Loucy (cell line): Measurements from ENCODE around the gene ADAT3.

Source experiments
- H2AFZ ChIP-seq: fragments of 200-600 bp; sonication (generic); 2 replicates; pipeline ENCODE4 v1.6.0; 2016; ENCODE audit warnings: antibody characterized with exemption, mild to moderate bottlenecking, low read length, moderate library complexity
- H3F3A ChIP-seq: fragments of 200-600 bp; 2 replicates; pipeline ENCODE4 v1.6.0; 2016; ENCODE audit warnings: antibody characterized with exemption, low read depth, mild to moderate bottlenecking
- H3K27me3 ChIP-seq: fragments of 200-600 bp; sonication (generic); 2 replicates; pipeline ENCODE4 v1.6.1; 2014; ENCODE audit warnings: low read length, mild to moderate bottlenecking; ENCODE audit not compliant: insufficient read depth, poor library complexity, severe bottlenecking
- H3K36me3 ChIP-seq: fragments of 200-600 bp; sonication (generic); 2 replicates; pipeline ENCODE4 v1.6.1; 2016; ENCODE audit warnings: low read length; ENCODE audit not compliant: insufficient read depth
- H3K4me1 ChIP-seq: fragments of 200-600 bp; sonication (generic); 2 replicates; pipeline ENCODE4 v1.5.1; 2014; ENCODE audit warnings: low read length, mild to moderate bottlenecking; ENCODE audit not compliant: insufficient read depth, poor library complexity, severe bottlenecking
- H3K4me2 ChIP-seq: fragments of 200-600 bp; sonication (generic); 2 replicates; pipeline ENCODE4 v1.6.0; 2014; ENCODE audit warnings: antibody characterized with exemption, low read length, low read depth, mild to moderate bottlenecking; ENCODE audit not compliant: poor library complexity, severe bottlenecking
- H3K4me3 ChIP-seq: fragments of 200-600 bp; sonication (generic); 2 replicates; pipeline ENCODE4 v1.5.1; 2014; ENCODE audit warnings: low read length, mild to moderate bottlenecking, mixed read lengths; ENCODE audit not compliant: poor library complexity, severe bottlenecking
- H3K79me2 ChIP-seq: fragments of 200-600 bp; sonication (generic); 2 replicates; pipeline ENCODE4 v1.6.1; 2014; ENCODE audit warnings: low read length; ENCODE audit not compliant: insufficient read depth
- H3K9ac ChIP-seq: fragments of 200-600 bp; sonication (generic); 2 replicates; pipeline ENCODE4 v1.6.0; 2014; ENCODE audit warnings: mild to moderate bottlenecking, low read depth, low read length, moderate library complexity; ENCODE audit not compliant: poor library complexity, severe bottlenecking
- H3K9me2 ChIP-seq: fragments of 200-600 bp; sonication (generic); replicated peaks from 2 replicates; pipeline ENCODE4 v1.6.1; 2016; ENCODE audit warnings: low read depth, low read length, mixed read lengths
- H3K9me3 ChIP-seq: fragments of 200-600 bp; sonication (generic); 2 replicates; pipeline ENCODE4 v1.6.1; 2014; ENCODE audit warnings: mild to moderate bottlenecking, antibody characterized with exemption, low read length, low read depth; ENCODE audit not compliant: insufficient read depth
- H4K20me1 ChIP-seq: fragments of 200-600 bp; sonication (generic); 2 replicates; pipeline ENCODE4 v1.6.0; 2014; ENCODE audit warnings: antibody characterized with exemption, low read length, mild to moderate bottlenecking; ENCODE audit not compliant: insufficient read depth, poor library complexity, severe bottlenecking
- CTCF ChIP-seq: fragments of 200-600 bp; sonication (generic); conservative IDR thresholded peaks from 2 replicates; pipeline ENCODE4 v1.5.1; 2014; ENCODE audit warnings: mild to moderate bottlenecking, antibody characterized with exemption, low read length
- EZH2phosphoT487 ChIP-seq: fragments of 200-600 bp; IDR thresholded peaks from 2 replicates; pipeline ENCODE4 v1.6.1; 2018; ENCODE audit warnings: antibody characterized with exemption, mild to moderate bottlenecking, moderate library complexity, borderline replicate concordance

ADAT3 gene

GRCh38 chr19:1868971-1869370 is 36.2 kb upstream of the ADAT3 start:
- Histone ChIP-seq H2AFZ (no peak overlapping the region), H3K4me2 (no peak overlapping the region), H3K9ac (no peak overlapping the region), H3K9me3 (no peaks in the 10 kb centered on the region), H3K36me3 (no peaks in the 10 kb centered on the region), H4K20me1 (peaks cover 14% of the 10 kb centered on the region), H3K4me1 (peaks cover 8% of the 10 kb centered on the region), H3K79me2 (peaks cover 47% of the 10 kb centered on the region), H3F3A (no peaks in the 10 kb centered on the region), H3K27me3 (no peaks in the 10 kb centered on the region), H3K9me2 (no peaks in the 10 kb centered on the region), H3K4me3 (no peak overlapping the region)
- no peak for TF ChIP-seq EZH2phosphoT487
- no peak for TF ChIP-seq CTCF

- no peak overlapping the region for H2AFZ ChIP-seq
- H3K27me3 ChIP-seq = no peaks in the 10 kb centered on the region
- no peaks in the 10 kb centered on the region for H3F3A ChIP-seq
- no peaks in the 10 kb centered on the region for H3K9me2 ChIP-seq
- no peaks in the 10 kb centered on the region for H3K36me3 ChIP-seq
- H4K20me1 ChIP-seq = peaks cover 31% of the 10 kb centered on the region
- no peak overlapping the region for H3K9ac ChIP-seq
- TF ChIP-seq CTCF = no peak
- TF ChIP-seq EZH2phosphoT487 = no peak
- peaks cover 56% of the 10 kb centered on the region for H3K79me2 ChIP-seq
- no peak overlapping the region for H3K4me2 ChIP-seq
- H3K9me3 ChIP-seq = no peaks in the 10 kb centered on the region
- H3K4me3 ChIP-seq = no peak overlapping the region
- peaks cover 18% of the 10 kb centered on the region for H3K4me1 ChIP-seq
Observed at GRCh38 chr19:1871140-1871597, 34.0 kb upstream of the ADAT3 start.

- Histone ChIP-seq H3K4me3 (no peak overlapping the region), H3F3A (no peaks in the 10 kb centered on the region), H3K79me2 (peaks cover 56% of the 10 kb centered on the region), H4K20me1 (peaks cover 31% of the 10 kb centered on the region), H3K9me2 (no peaks in the 10 kb centered on the region), H3K9me3 (no peaks in the 10 kb centered on the region), H3K4me2 (no peak overlapping the region), H3K4me1 (peaks cover 23% of the 10 kb centered on the region), H3K27me3 (no peaks in the 10 kb centered on the region), H3K36me3 (no peaks in the 10 kb centered on the region), H2AFZ (no peak overlapping the region), H3K9ac (no peak overlapping the region)
- no peak for TF ChIP-seq EZH2phosphoT487
- no peak for TF ChIP-seq CTCF
Observed at GRCh38 chr19:1871630-1872029, 33.6 kb upstream of the ADAT3 start.
